Choroid plexus epithelial cell (primary cell): ENCODE measurements around the gene TASP1.

Experiments used
- DNase-seq: peaks from one replicate; pipeline ENCODE4 v3.0.0-alpha.2; 2010; ENCODE audit warnings: low read depth
- H3K4me3 ChIP-seq: 2 replicates; pipeline ENCODE4 v1.5.1; 2011; ENCODE audit warnings: low read depth, mild to moderate bottlenecking, control low read depth, low read length, moderate library complexity
- CTCF ChIP-seq: conservative IDR thresholded peaks from 2 replicates; pipeline ENCODE4 v1.5.1; 2011; ENCODE audit warnings: low read depth, mild to moderate bottlenecking, control low read depth, inconsistent platforms, low read length, moderate library complexity

Gene TASP1

GRCh38 chr20:13353261-13353945 lies 285.3 kb downstream of the TASP1 start:
- TF ChIP-seq CTCF = no peak
- peak; percentile 39 for DNase-seq
- H3K4me3 ChIP-seq = no peak overlapping the region

- peak overlapping the region; percentile 33 for H3K4me3 ChIP-seq
- TF ChIP-seq CTCF = no peak
- peak; percentile 30 for DNase-seq
Measured at GRCh38 chr20:13349235-13349604, 289.5 kb downstream of the TASP1 start.

- H3K4me3 ChIP-seq = peak overlapping the region; percentile 33
- no peak for TF ChIP-seq CTCF
- peak; percentile 52 for DNase-seq
Measured at GRCh38 chr20:13348311-13349234, 290.2 kb downstream of the TASP1 start.

GRCh38 chr20:13344671-13345070 lies 294.1 kb downstream of the TASP1 start:
- no peak for TF ChIP-seq CTCF
- no peak overlapping the region for H3K4me3 ChIP-seq
- no peak for DNase-seq

- DNase-seq = no peak
- no peak for TF ChIP-seq CTCF
- H3K4me3 ChIP-seq = no peak overlapping the region
Measured at GRCh38 chr20:13342469-13343242, 296.1 kb downstream of the TASP1 start.

GRCh38 chr20:13341737-13342393 lies 296.9 kb downstream of the TASP1 start:
- no peak for DNase-seq
- no peak for TF ChIP-seq CTCF
- no peak overlapping the region for H3K4me3 ChIP-seq
